ENCODE data around the gene HIVEP3.

DNA sequence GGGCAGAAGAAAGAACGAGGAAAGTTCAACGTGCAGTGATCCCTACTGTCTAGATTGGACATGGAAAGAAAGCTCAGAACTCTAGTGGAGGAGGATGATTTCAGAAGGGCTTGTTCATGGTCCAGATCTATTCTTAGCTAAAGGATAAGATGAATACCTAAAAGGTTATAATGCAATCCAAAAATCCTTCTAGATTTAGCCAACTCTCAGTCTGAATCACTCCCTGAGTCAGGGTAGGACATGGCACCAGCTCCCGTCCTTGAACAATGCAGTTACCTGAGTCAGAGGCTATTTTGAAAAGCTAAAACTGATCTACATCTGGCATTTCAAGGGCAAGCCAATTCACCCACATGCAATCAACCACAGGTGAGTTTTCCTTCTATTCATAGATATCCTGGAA is 38.8 kb upstream of the HIVEP3 start:
- TF ChIP-seq POLR2A (IDR thresholded peaks at IDR 0.05): no peak
- TF ChIP-seq, protein P1, sequence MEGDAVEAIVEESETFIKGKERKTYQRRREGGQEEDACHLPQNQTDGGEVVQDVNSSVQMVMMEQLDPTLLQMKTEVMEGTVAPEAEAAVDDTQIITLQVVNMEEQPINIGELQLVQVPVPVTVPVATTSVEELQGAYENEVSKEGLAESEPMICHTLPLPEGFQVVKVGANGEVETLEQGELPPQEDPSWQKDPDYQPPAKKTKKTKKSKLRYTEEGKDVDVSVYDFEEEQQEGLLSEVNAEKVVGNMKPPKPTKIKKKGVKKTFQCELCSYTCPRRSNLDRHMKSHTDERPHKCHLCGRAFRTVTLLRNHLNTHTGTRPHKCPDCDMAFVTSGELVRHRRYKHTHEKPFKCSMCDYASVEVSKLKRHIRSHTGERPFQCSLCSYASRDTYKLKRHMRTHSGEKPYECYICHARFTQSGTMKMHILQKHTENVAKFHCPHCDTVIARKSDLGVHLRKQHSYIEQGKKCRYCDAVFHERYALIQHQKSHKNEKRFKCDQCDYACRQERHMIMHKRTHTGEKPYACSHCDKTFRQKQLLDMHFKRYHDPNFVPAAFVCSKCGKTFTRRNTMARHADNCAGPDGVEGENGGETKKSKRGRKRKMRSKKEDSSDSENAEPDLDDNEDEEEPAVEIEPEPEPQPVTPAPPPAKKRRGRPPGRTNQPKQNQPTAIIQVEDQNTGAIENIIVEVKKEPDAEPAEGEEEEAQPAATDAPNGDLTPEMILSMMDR (IDR thresholded peaks at IDR 0.05): no peak

Measured in lower leg skin (tissue), 3 donors.